K562 (cell line): ENCODE measurements around the gene SAP30BP. TPM values are rescaled to one million over a fixed set of nuclear protein-coding genes. Genes with fewer than 3 reads are reported as not detected.

Source experiments
- ATAC-seq: fragments of 200-7000 bp; cut with Tn5 transposase; 3 replicates; pipeline ENCODE4 v1.9.1; 2020; ENCODE audit warnings: moderate library complexity
- BruUV-seq: library from RNA; stranded (reverse); fragments of 400-500 nt; replicated peaks from 2 replicates; lab custom pipeline; 2021; lab: Mats Ljungman, UMichigan
- CTCF ChIA-PET: fragments of 300-600 bp; formaldehyde crosslinking; extraction: SDS; loops from one replicate; lab custom pipeline; 2021; ENCODE audit warnings: low intra/inter-chr PET ratio; lab: Yijun Ruan, JAX
- POLR2A ChIA-PET: fragments of 300-600, 350-650 bp; sonication (Branson Sonifier 250); formaldehyde crosslinking; extraction: SDS; loops from one replicate; lab custom pipeline; 2021; ENCODE audit warnings: antibody characterized with exemption, inconsistent platforms; lab: Yijun Ruan, JAX
- DNase-seq, 4 experiments: peaks; one replicate each; pipeline versions ENCODE4 v3.0.0 to v3.0.0-alpha.2; 2011 to 2018; ENCODE audit warnings: low spot score in 3 of 4, mixed read lengths in 3 of 4; ENCODE audit errors: extremely low read depth in 1 of 4
- FAIRE-seq: peaks from 2 replicates; lab custom pipeline; 2011; peaks lifted over from hg19 to GRCh38; lab: Jason Lieb, UNC
- H2AFZ ChIP-seq: 2 replicates; pipeline ENCODE4 v1.6.0; 2011; ENCODE audit warnings: low read depth, low read length, control low read depth, inconsistent platforms
- H3K27ac ChIP-seq: fragments of 200-600 bp; 3 replicates; pipeline ENCODE4 v1.8.0; 2011; ENCODE audit warnings: low read depth, mild to moderate bottlenecking, control low read depth, inconsistent platforms, low read length, moderate library complexity, mixed read lengths; ENCODE audit errors: extremely low read depth
- H3K27me3 ChIP-seq, 2 experiments: fragments of 300-600 bp in 1 of 2; 2 replicates in 1 of 2; 3 replicates in 1 of 2; pipeline versions ENCODE4 v1.6.0 to v1.8.0; 2011; ENCODE audit warnings: inconsistent platforms in 2 of 2, low read length in 2 of 2, mild to moderate bottlenecking in 1 of 2, mixed read lengths in 1 of 2, moderate library complexity in 1 of 2; ENCODE audit not compliant: control insufficient read depth in 2 of 2, insufficient read depth in 2 of 2
- H3K36me3 ChIP-seq: fragments of 300-600 bp; 3 replicates; pipeline ENCODE4 v1.8.0; 2011; ENCODE audit warnings: mild to moderate bottlenecking, low read length, inconsistent platforms; ENCODE audit not compliant: control insufficient read depth, insufficient read depth
- H3K4me1 ChIP-seq, 2 experiments: fragments of 200-600 bp in 1 of 2; replicated peaks in 1 of 2; 2 replicates in 1 of 2; 3 replicates in 1 of 2; pipeline versions ENCODE4 v1.5.1 to v1.8.0; 2011; ENCODE audit warnings: inconsistent platforms in 2 of 2, low read length in 2 of 2, mild to moderate bottlenecking in 1 of 2, mixed read lengths in 1 of 2, moderate library complexity in 1 of 2; ENCODE audit not compliant: control insufficient read depth in 2 of 2, insufficient read depth in 2 of 2
- H3K4me2 ChIP-seq: 2 replicates; pipeline ENCODE4 v1.6.1; 2011; ENCODE audit warnings: low read length, control low read depth, inconsistent platforms, mixed read lengths; ENCODE audit not compliant: insufficient read depth
- H3K4me3 ChIP-seq: fragments of 200-600 bp; sonication (generic), shearing (Covaris generic); 2 replicates; pipeline ENCODE4 v1.5.1; 2016; ENCODE audit warnings: control low read depth, inconsistent platforms
- H3K79me2 ChIP-seq: fragments of 200-600 bp; 3 replicates; pipeline ENCODE4 v1.8.0; 2011; ENCODE audit warnings: low read length, inconsistent platforms; ENCODE audit not compliant: control insufficient read depth, insufficient read depth
- H3K9ac ChIP-seq, 2 experiments: 2 replicates each; pipeline versions ENCODE4 v1.6.0 to v1.6.1; 2011; ENCODE audit warnings: low read depth in 2 of 2, low read length in 2 of 2, control low read depth in 1 of 2, inconsistent platforms in 1 of 2, mild to moderate bottlenecking in 1 of 2, mixed read lengths in 1 of 2; ENCODE audit not compliant: insufficient read depth in 1 of 2
- H3K9me1 ChIP-seq: one replicate; pipeline ENCODE4 v1.6.0; 2011; ENCODE audit warnings: inconsistent platforms, mild to moderate bottlenecking, low read length, moderate library complexity; ENCODE audit not compliant: control insufficient read depth, insufficient read depth
- H3K9me3 ChIP-seq: replicated peaks from 2 replicates; pipeline ENCODE4 v1.5.1; 2011; ENCODE audit warnings: low read depth, low read length, inconsistent platforms; ENCODE audit not compliant: control insufficient read depth, insufficient read depth
- H4K20me1 ChIP-seq: replicated peaks from 2 replicates; pipeline ENCODE4 v1.6.1; 2011; ENCODE audit warnings: low read length, inconsistent platforms, mixed read lengths; ENCODE audit not compliant: control insufficient read depth, insufficient read depth
- CC2D1A ChIP-seq: fragments of 450-650 bp; IDR thresholded peaks from 2 replicates; pipeline ENCODE4 v1.6.1; 2017; ENCODE audit warnings: mild to moderate bottlenecking
- FOXP1 ChIP-seq: sonication (generic); formaldehyde crosslinking; IDR thresholded peaks from 2 replicates; pipeline ENCODE4 v1.8.0; 2022; ENCODE audit warnings: mild to moderate bottlenecking, missing genetic modification reagents
- GMEB1 ChIP-seq: fragments of 250-450 bp; sonication (Bioruptor Pico); IDR thresholded peaks from 2 replicates; pipeline ENCODE4 v1.4.0; 2020; ENCODE audit warnings: mild to moderate bottlenecking
- HMGXB4 ChIP-seq: sonication (generic); formaldehyde crosslinking; IDR thresholded peaks from 2 replicates; pipeline ENCODE4 v1.8.1; 2023; ENCODE audit warnings: mild to moderate bottlenecking, missing genetic modification reagents
- JUND ChIP-seq, 2 experiments: IDR thresholded peaks; 2 replicates in 1 of 2; 3 replicates in 1 of 2; pipeline ENCODE4 v1.6.1; 2011; ENCODE audit warnings: borderline replicate concordance in 2 of 2, low read depth in 2 of 2, low read length in 2 of 2, improper control_type of control experiment in 1 of 2, missing biosample characterization in 1 of 2, missing genetic modification characterization in 1 of 2, missing genetic modification reagents in 1 of 2
- MBD1 ChIP-seq: fragments of 250-450 bp; sonication (Bioruptor Pico); IDR thresholded peaks from 2 replicates; pipeline ENCODE4 v1.8.0; 2022; ENCODE audit warnings: inconsistent platforms
- MNT ChIP-seq, 2 experiments: fragments of 450-650 bp; conservative IDR thresholded peaks; 2 replicates each; pipeline ENCODE4 v1.6.1; 2017; ENCODE audit warnings: mild to moderate bottlenecking in 2 of 2, moderate library complexity in 2 of 2
- POLR2A ChIP-seq: fragments of 450-650 bp; conservative IDR thresholded peaks from 2 replicates; pipeline ENCODE4 v1.6.1; 2016
- POLR2G ChIP-seq: fragments of 200-400 bp; formaldehyde crosslinking; IDR thresholded peaks from 2 replicates; pipeline ENCODE4 v1.6.1; 2017; ENCODE audit warnings: low read depth, mild to moderate bottlenecking, antibody characterized with exemption, low read length, moderate library complexity
- TFAP4 ChIP-seq: sonication (generic); formaldehyde crosslinking; IDR thresholded peaks from 2 replicates; pipeline ENCODE4 v1.8.0; 2022; ENCODE audit warnings: missing genetic modification reagents, mild to moderate bottlenecking, moderate library complexity, borderline replicate concordance
- WGBS: fragments of 100-300 bp; shearing (Covaris generic); methylation state at CpG from one replicate; pipeline ENCODE4 v1.1.6; 2016; ENCODE audit warnings: low coverage, mixed read lengths; ENCODE audit not compliant: insufficient coverage; ENCODE audit errors: missing lambda C conversion rate; 5-methylcytosine and 5-hydroxymethylcytosine counted together
- in situ Hi-C: fragments of 300-500 bp; cut with MboI; formaldehyde crosslinking; loops from 4 replicates; pipeline ENCODE4 v1.15.0; 2018; ENCODE audit warnings: inconsistent platforms, mixed read lengths
- intact Hi-C: fragments of 100-400 bp; cut with micrococcal nuclease; formaldehyde crosslinking; loops from 2 replicates; pipeline ENCODE4 v1.14.2; 2022
- polyA plus RNA-seq, 8 experiments: library from polyadenylated mRNA; depleted of rRNA in 4 of 8; stranded (reverse) in 5 of 8; unstranded in 3 of 8; fragments of >200 nt; fragmentation: Nextera tagmentation in 2 of 8; fragmentation: Illumina TruSeq in 1 of 8; extraction: Ambion mirVana in 2 of 8; extraction: Trizol in 1 of 8; gene quantifications; 2 replicates each; pipeline versions ENCODE4 v1.2.1 to v1.2.3, GENCODE V29; 2011 to 2014; ENCODE audit warnings: inconsistent platforms in 1 of 8, missing spikeins in 1 of 8
- total RNA-seq, 7 experiments: library from RNA; depleted of rRNA in 6 of 7; stranded (reverse); fragments of >200 nt in 6 of 7; fragmentation: Illumina TruSeq in 2 of 7; extraction: Trizol in 2 of 7; gene quantifications; 2 replicates each; pipeline versions ENCODE4 v1.2.1 to v1.2.3, GENCODE V29; 2011 to 2021; ENCODE audit warnings: low replicate concordance in 1 of 7

The SAP30BP gene
- total and polyA plus RNA-seq, 9 of the 15 experiments (the other 6 are each of a cell fraction or from before 2014, with no cell fraction given), result 45.3 to 154 (median 71.7) TPM

- Histone ChIP-seq H3K9ac (peak within 1 kb of the TSS in 1 of 2 experiments; percentile 86; a peak in 2 of 4 replicates), H3K4me2 (peak within 1 kb of the TSS; percentile 42), H3K4me1 (peaks cover 18 to 59% of the 10 kb centered on the region in 2 experiments), H3K36me3 (peaks cover 4% of the 10 kb centered on the region; the same call in 2 of the 3 replicates), H3K27ac (peak within 1 kb of the TSS; percentile 51; the same call in 2 of the 3 replicates), H3K27me3 (no peaks in the 10 kb centered on the region), H3K79me2 (no peaks in the 10 kb centered on the region), H3K9me1 (no peaks in the 10 kb centered on the region), H3K4me3 (no peak within 1 kb of the TSS), H3K9me3 (no peaks in the 10 kb centered on the region), H4K20me1 (0 out of 2 replicates have a peak, but pooled peaks cover 13% of the 10 kb centered on the region), H2AFZ (peak within 1 kb of the TSS; percentile 47; the same call in 1 of the 2 replicates)
- ATAC-seq (peak; percentile 90), DNase-seq (peak; percentile 88 to 89 (median 88)), FAIRE-seq (peak; percentile 83)
- CTCF ChIA-PET, result interaction anchor here (1.3 to 2.7 kb wide), 5 partner anchors 20 to 126 kb away, joined by 4 to 26 read pairs (median 10); no protein-coding TSS in a partner anchor
- no TSS peak for BruUV-seq
- in situ Hi-C loops, result no loop called here
- 15% methylated on average over 19 of the region's 19 CpGs for WGBS
- POLR2A ChIA-PET, result interaction anchor here (0.5 to 2.2 kb wide), 18 partner anchors 8 to 388 kb away, joined by 3 to 15 read pairs (median 4); partner anchors contain the start of genes MIF4GD, RECQL5, SAP30BP and TMEM94
- intact Hi-C loops, result loop anchor here (1.0 kb wide), 1 partner anchor 115 kb away; no protein-coding TSS in a partner anchor
- TF ChIP-seq MBD1 (CRISPR knock-in tag) (no peak), GMEB1 (CRISPR knock-in tag) (no peak), CC2D1A (0 out of 2 replicates have a peak, but pooled peaks have one; percentile 29), POLR2G (peak; percentile 8; the same call in 1 of the 2 replicates), JUND (IDR thresholded peaks at IDR 0.05; ENCODE audit: borderline replicate concordance, low read depth, low read length) (0 out of 2 replicates have a peak, but pooled peaks have one; percentile 12), JUND (tag; IDR thresholded peaks at IDR 0.05; ENCODE audit: borderline replicate concordance, low read depth, low read length) (no peak; the same call in 2 of the 3 replicates), FOXP1 (peak; percentile 66; the same call in 1 of the 2 replicates), POLR2A (no peak), HMGXB4 (CRISPR knock-in tag) (no peak), TFAP4 (peak; percentile 38; the same call in 1 of the 2 replicates), MNT (conservative IDR thresholded peaks at IDR 0.05) (0 out of 4 replicates have a peak, but pooled peaks of 1 of the 2 experiments have one; percentile 10)
Measured at GRCh38 chr17:75632863-75633485, 34.2 kb upstream of the SAP30BP start, which contains the start of gene SMIM5. Gene SMIM5 (plus strand): TSS chr17:75633434. CDS start chr17:75640202, 6,768 bp downstream.
